IMR-90 (cell line): Measurements from ENCODE around the gene PNKD. TPM values are rescaled to one million over a fixed set of nuclear protein-coding genes. Genes with fewer than 3 reads are reported as not detected.

Source experiments
- ATAC-seq: fragments of 200-7000 bp; cut with Tn5 transposase; 2 replicates; pipeline ENCODE4 v1.9.1; 2020; ENCODE audit warnings: low read depth, mild to moderate bottlenecking, moderate library complexity
- BruUV-seq: library from RNA; stranded (reverse); fragments of 400-500 nt; replicated peaks from 2 replicates; lab custom pipeline; 2021; lab: Mats Ljungman, UMichigan
- CTCF ChIA-PET: fragments of 300-600 bp; formaldehyde crosslinking; extraction: SDS; loops from one replicate; lab custom pipeline; 2021; ENCODE audit warnings: antibody characterized with exemption; lab: Yijun Ruan, JAX
- POLR2A ChIA-PET: fragments of 300-600 bp; sonication (Branson Sonifier 250); formaldehyde crosslinking; loops from one replicate; lab custom pipeline; 2022; ENCODE audit warnings: antibody characterized with exemption; ENCODE audit not compliant: unreplicated experiment; lab: Charles Lee
- DNase-seq: peaks from one replicate; pipeline ENCODE4 v3.0.0; 2013
- H2AFZ ChIP-seq: replicated peaks from 2 replicates; pipeline ENCODE3; 2013; ENCODE audit warnings: low read length, mild to moderate bottlenecking; ENCODE audit not compliant: poor library complexity
- H2AK5ac ChIP-seq: 2 replicates; pipeline ENCODE4 v1.6.1; 2013; ENCODE audit warnings: low read depth, low read length, inconsistent platforms
- H2AK9ac ChIP-seq: replicated peaks from 2 replicates; pipeline ENCODE3; 2013; ENCODE audit warnings: mild to moderate bottlenecking, low read depth, low read length, moderate library complexity; ENCODE audit not compliant: poor library complexity
- H2BK120ac ChIP-seq: 2 replicates; pipeline ENCODE4 v1.6.1; 2013; ENCODE audit warnings: low read depth, low read length, inconsistent platforms
- H2BK15ac ChIP-seq: 3 replicates; pipeline ENCODE4 v1.6.1; 2013; ENCODE audit warnings: low read depth, low read length, inconsistent platforms
- H2BK20ac ChIP-seq: 2 replicates; pipeline ENCODE4 v1.6.1; 2013; ENCODE audit warnings: low read depth, mild to moderate bottlenecking, inconsistent platforms, low read length, moderate library complexity
- H2BK5ac ChIP-seq: 2 replicates; pipeline ENCODE4 v1.6.1; 2013; ENCODE audit warnings: mild to moderate bottlenecking, low read depth, low read length, inconsistent platforms; ENCODE audit not compliant: poor library complexity, severe bottlenecking
- H3K14ac ChIP-seq: replicated peaks from 2 replicates; pipeline ENCODE4 v1.6.1; 2013; ENCODE audit warnings: low read depth, low read length, inconsistent platforms
- H3K18ac ChIP-seq: 2 replicates; pipeline ENCODE4 v1.6.1; 2013; ENCODE audit warnings: low read depth, low read length, control low read depth
- H3K23ac ChIP-seq: 2 replicates; pipeline ENCODE4 v1.6.1; 2013; ENCODE audit warnings: low read depth, low read length, inconsistent platforms
- H3K27ac ChIP-seq: 2 replicates; pipeline ENCODE4 v1.5.1; 2013; ENCODE audit warnings: mild to moderate bottlenecking, control low read depth, low read length; ENCODE audit not compliant: insufficient read depth
- H3K27me3 ChIP-seq: 2 replicates; pipeline ENCODE4 v1.6.1; 2013; ENCODE audit warnings: low read length; ENCODE audit not compliant: control insufficient read depth, insufficient read depth
- H3K36me3 ChIP-seq: 2 replicates; pipeline ENCODE4 v1.6.1; 2013; ENCODE audit warnings: low read length, mixed read lengths; ENCODE audit not compliant: control insufficient read depth, insufficient read depth
- H3K4ac ChIP-seq: 2 replicates; pipeline ENCODE4 v1.6.1; 2013; ENCODE audit warnings: low read depth, low read length, inconsistent platforms
- H3K4me1 ChIP-seq: 2 replicates; pipeline ENCODE4 v1.6.1; 2013; ENCODE audit warnings: low read length, mixed read lengths; ENCODE audit not compliant: control insufficient read depth, insufficient read depth
- H3K4me2 ChIP-seq: 2 replicates; pipeline ENCODE4 v1.6.1; 2013; ENCODE audit warnings: low read depth, mild to moderate bottlenecking, control low read depth, low read length, moderate library complexity
- H3K4me3 ChIP-seq: 2 replicates; pipeline ENCODE4 v1.5.1; 2013; ENCODE audit warnings: low read depth, mild to moderate bottlenecking, control low read depth, low read length, moderate library complexity; ENCODE audit not compliant: insufficient read depth
- H3K56ac ChIP-seq: 2 replicates; pipeline ENCODE4 v1.6.1; 2013; ENCODE audit warnings: low read length, inconsistent platforms; ENCODE audit not compliant: insufficient read depth; ENCODE audit errors: extremely low read depth
- H3K79me1 ChIP-seq, 2 experiments: 2 replicates each; pipeline ENCODE4 v1.6.1; 2013; ENCODE audit warnings: low read length in 2 of 2, inconsistent platforms in 1 of 2, low read depth in 1 of 2
- H3K9ac ChIP-seq: 2 replicates; pipeline ENCODE4 v1.6.1; 2013; ENCODE audit warnings: low read depth, low read length, control low read depth
- H3K9me1 ChIP-seq: 2 replicates; pipeline ENCODE4 v1.6.1; 2013; ENCODE audit warnings: low read length, inconsistent platforms; ENCODE audit not compliant: insufficient read depth
- H3K9me3 ChIP-seq: 2 replicates; pipeline ENCODE4 v1.6.1; 2013; ENCODE audit warnings: low read length; ENCODE audit not compliant: control insufficient read depth, insufficient read depth
- H4K20me1 ChIP-seq: 2 replicates; pipeline ENCODE4 v1.6.1; 2013; ENCODE audit warnings: low read length, inconsistent platforms; ENCODE audit not compliant: insufficient read depth
- H4K5ac ChIP-seq: 2 replicates; pipeline ENCODE4 v1.6.1; 2013; ENCODE audit warnings: mild to moderate bottlenecking, low read depth, low read length, control low read depth
- H4K8ac ChIP-seq, 2 experiments: 2 replicates each; pipeline ENCODE4 v1.6.1; 2013; ENCODE audit warnings: low read depth in 2 of 2, low read length in 2 of 2, control low read depth in 1 of 2, inconsistent platforms in 1 of 2
- H4K91ac ChIP-seq: 2 replicates; pipeline ENCODE4 v1.6.1; 2013; ENCODE audit warnings: low read depth, low read length, inconsistent platforms; ENCODE audit not compliant: insufficient read depth
- FOS ChIP-seq: fragments of 150-350 bp; IDR thresholded peaks from 2 replicates; pipeline ENCODE4 v1.6.1; 2016; ENCODE audit warnings: low read depth, low read length
- RCOR1 ChIP-seq: IDR thresholded peaks from 2 replicates; pipeline ENCODE4 v1.6.1; 2012; ENCODE audit warnings: mild to moderate bottlenecking, low read length, improper control_type of control experiment; ENCODE audit not compliant: insufficient replicate concordance
- WGBS, 2 experiments: methylation state at CpG; one replicate each; pipeline versions ENCODE4 v1.1.5 to v1.1.7; 2013; ENCODE audit warnings: missing lambda C conversion rate in 2 of 2; ENCODE audit not compliant: insufficient read length in 1 of 2; ENCODE audit errors: extremely low coverage in 2 of 2; 5-methylcytosine and 5-hydroxymethylcytosine counted together
- dilution Hi-C: fragments of 300-500 bp; cut with HindIII; formaldehyde crosslinking; loops from one replicate; pipeline ENCODE4 v1.14.3; 2018; ENCODE audit warnings: low sequenced_read_pairs; ENCODE audit not compliant: unreplicated experiment
- in situ Hi-C: fragments of 300-500 bp; cut with MboI; formaldehyde crosslinking; loops from 3 replicates; pipeline ENCODE4 v1.14.3; 2019; ENCODE audit warnings: low sequenced_read_pairs, inconsistent platforms, mixed read lengths
- intact Hi-C: fragments of 100-400 bp; cut with micrococcal nuclease; formaldehyde crosslinking; loops from 2 replicates; pipeline ENCODE4 v1.10.0; 2022
- polyA plus RNA-seq, 3 experiments: library from polyadenylated mRNA; depleted of rRNA; stranded (reverse); fragments of >200 nt; gene quantifications; 2 replicates each; pipeline ENCODE4 v1.2.3, GENCODE V29; 2012; ENCODE audit warnings: low replicate concordance in 1 of 3
- total RNA-seq: library from RNA; depleted of rRNA; stranded (reverse); fragments of >200 nt; gene quantifications from 2 replicates; pipeline ENCODE4 v1.2.3, GENCODE V29; 2012
- TF ChIP-seq, protein P1 (sequence below): fragments of 150-350 bp; IDR thresholded peaks from 2 replicates; pipeline ENCODE4 v1.6.1; 2016; ENCODE audit warnings: low read depth, mild to moderate bottlenecking, low read length, moderate library complexity, borderline replicate concordance
- TF ChIP-seq, protein P2 (sequence below): fragments of 150-350 bp; IDR thresholded peaks from 2 replicates; pipeline ENCODE4 v1.6.1; 2017; ENCODE audit warnings: mild to moderate bottlenecking, antibody characterized with exemption, low read length, low read depth

Gene PNKD
- total and polyA plus RNA-seq, 2 of the 4 experiments (the other 2 are of a cell fraction) = 19.2 to 68.5 TPM

DNA sequence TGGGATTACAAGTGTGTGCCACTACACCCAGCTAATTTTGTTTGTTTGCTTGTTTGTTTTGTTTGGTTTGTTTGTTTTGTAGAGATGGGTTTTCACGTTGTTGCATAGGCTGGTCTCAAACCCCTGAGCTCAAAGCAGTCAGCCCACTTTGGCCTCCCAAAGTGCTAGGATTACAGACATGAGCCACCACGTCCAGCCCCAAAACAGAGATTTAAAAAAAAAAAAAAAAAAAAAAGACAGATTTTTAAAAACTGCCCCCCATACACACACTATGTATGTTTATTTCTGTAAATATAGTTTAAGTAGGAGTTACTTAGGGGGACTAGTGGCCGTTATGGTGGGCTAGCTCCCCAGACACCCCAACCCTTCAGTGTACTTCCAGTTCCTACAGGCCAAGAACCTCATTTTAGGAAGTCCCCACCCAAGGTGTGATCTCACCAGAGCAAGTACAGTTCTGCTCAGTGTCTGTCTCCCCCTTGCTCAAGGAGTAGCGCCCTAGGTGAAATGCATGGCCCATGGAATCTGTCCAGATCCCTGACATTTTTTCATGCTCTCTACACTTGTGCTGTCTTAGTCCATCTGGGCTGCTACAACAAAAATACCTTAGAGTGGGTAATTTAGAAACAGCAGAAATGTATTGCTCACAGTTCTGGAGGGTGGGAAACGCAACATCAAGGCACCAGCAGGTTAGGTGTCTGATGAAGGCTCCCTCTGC is 23.6 kb downstream of the PNKD start (continued):
- no peak for TF ChIP-seq RCOR1

DNA sequence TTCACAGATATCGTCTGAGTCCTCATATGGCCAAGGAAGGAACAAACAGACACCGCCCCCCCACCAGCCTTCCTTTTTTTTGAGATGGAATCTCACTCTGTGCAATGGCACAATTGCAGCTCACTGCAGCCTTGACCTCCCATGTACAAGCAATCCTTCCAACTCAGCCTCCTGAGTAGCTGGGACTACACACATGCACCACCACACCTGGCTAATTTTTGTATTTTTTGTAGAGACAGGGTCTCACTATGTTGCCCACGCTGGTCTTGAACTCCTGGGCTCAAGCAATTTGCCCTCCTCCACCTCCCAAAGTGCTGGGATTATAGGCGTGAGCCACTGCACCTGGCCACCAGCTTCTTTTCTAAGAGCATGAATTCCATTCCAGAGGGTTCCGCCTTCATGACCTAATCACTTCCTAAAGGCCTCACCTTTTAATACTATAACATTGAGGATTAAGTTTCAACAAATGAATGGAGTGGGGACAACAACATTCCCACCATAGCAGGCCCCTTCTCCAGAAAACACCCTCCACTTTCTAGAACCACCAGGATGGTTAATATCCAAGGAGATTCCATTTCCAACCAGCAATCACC is 24.2 kb downstream of the PNKD start:
- peak overlapping the region; percentile 16; the same call in 1 of the 2 replicates for H3K4ac ChIP-seq
- H3K14ac ChIP-seq = no peak overlapping the region
- H3K23ac ChIP-seq = no peak overlapping the region
- no peak for ATAC-seq
- peaks cover 23% of the 10 kb centered on the region for H3K9me1 ChIP-seq
- H3K9me3 ChIP-seq = no peaks in the 10 kb centered on the region
- H3K9ac ChIP-seq = no peak overlapping the region
- H4K20me1 ChIP-seq = peaks cover 9% of the 10 kb centered on the region; the same call in 1 of the 2 replicates
- H3K56ac ChIP-seq = no peak overlapping the region
- ChIA-PET CTCF (no interaction called here), POLR2A (no interaction called here)
- no peak overlapping the region for H2BK120ac ChIP-seq
- no peaks in the 10 kb centered on the region for H3K36me3 ChIP-seq
- no peak overlapping the region for H3K4me3 ChIP-seq
- 0 out of 4 replicates have a peak overlapping the region, but pooled peaks of 1 of the 2 experiments have one; percentile 26 for H4K8ac ChIP-seq
- no peak for TF ChIP-seq FOS
- TF ChIP-seq, protein P1, sequence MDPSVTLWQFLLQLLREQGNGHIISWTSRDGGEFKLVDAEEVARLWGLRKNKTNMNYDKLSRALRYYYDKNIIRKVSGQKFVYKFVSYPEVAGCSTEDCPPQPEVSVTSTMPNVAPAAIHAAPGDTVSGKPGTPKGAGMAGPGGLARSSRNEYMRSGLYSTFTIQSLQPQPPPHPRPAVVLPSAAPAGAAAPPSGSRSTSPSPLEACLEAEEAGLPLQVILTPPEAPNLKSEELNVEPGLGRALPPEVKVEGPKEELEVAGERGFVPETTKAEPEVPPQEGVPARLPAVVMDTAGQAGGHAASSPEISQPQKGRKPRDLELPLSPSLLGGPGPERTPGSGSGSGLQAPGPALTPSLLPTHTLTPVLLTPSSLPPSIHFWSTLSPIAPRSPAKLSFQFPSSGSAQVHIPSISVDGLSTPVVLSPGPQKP = no peak
- no peak for TF ChIP-seq RCOR1
- TF ChIP-seq, protein P2, sequence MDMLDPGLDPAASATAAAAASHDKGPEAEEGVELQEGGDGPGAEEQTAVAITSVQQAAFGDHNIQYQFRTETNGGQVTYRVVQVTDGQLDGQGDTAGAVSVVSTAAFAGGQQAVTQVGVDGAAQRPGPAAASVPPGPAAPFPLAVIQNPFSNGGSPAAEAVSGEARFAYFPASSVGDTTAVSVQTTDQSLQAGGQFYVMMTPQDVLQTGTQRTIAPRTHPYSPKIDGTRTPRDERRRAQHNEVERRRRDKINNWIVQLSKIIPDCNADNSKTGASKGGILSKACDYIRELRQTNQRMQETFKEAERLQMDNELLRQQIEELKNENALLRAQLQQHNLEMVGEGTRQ = no peak
- H4K91ac ChIP-seq = no peak overlapping the region; the same call in 1 of the 2 replicates
- in situ Hi-C loops (no loop called here), intact Hi-C loops (loop anchor here (5.0 kb wide), 1 partner anchor 353 kb away; no protein-coding TSS in a partner anchor), dilution Hi-C loops (no loop called here)
- peaks cover 20% of the 10 kb centered on the region for H3K4me1 ChIP-seq
- H3K79me1 ChIP-seq = peaks cover 15 to 27% of the 10 kb centered on the region in 2 experiments; a peak in 3 of 4 replicates
- peak overlapping the region; percentile 18 for H2AK9ac ChIP-seq
- H2BK15ac ChIP-seq = no peak overlapping the region
- H4K5ac ChIP-seq = no peak overlapping the region
- no peak overlapping the region for H3K4me2 ChIP-seq
- 80% methylated on average over 3 of the region's 5 CpGs; no CpG with 5 or more reads in 1 of the 2 experiments for WGBS, 2 experiments
- no peak overlapping the region for H2BK5ac ChIP-seq
- no peaks in the 10 kb centered on the region for H3K27me3 ChIP-seq
- H3K18ac ChIP-seq = no peak overlapping the region
- no peak overlapping the region; the same call in 1 of the 2 replicates for H2BK20ac ChIP-seq
- BruUV-seq = no TSS peak
- peak overlapping the region; percentile 45 for H2AFZ ChIP-seq
- DNase-seq = no peak
- H2AK5ac ChIP-seq = no peak overlapping the region
- H3K27ac ChIP-seq = no peak overlapping the region
